NCI-H2081 (cell line): ENCODE measurements around the gene CSH2.

Source experiments
- DNase-seq, 2 experiments: peaks; one replicate each; lab custom pipeline; 2025; lab: John Stamatoyannopoulos, UW

CSH2 gene

DNA sequence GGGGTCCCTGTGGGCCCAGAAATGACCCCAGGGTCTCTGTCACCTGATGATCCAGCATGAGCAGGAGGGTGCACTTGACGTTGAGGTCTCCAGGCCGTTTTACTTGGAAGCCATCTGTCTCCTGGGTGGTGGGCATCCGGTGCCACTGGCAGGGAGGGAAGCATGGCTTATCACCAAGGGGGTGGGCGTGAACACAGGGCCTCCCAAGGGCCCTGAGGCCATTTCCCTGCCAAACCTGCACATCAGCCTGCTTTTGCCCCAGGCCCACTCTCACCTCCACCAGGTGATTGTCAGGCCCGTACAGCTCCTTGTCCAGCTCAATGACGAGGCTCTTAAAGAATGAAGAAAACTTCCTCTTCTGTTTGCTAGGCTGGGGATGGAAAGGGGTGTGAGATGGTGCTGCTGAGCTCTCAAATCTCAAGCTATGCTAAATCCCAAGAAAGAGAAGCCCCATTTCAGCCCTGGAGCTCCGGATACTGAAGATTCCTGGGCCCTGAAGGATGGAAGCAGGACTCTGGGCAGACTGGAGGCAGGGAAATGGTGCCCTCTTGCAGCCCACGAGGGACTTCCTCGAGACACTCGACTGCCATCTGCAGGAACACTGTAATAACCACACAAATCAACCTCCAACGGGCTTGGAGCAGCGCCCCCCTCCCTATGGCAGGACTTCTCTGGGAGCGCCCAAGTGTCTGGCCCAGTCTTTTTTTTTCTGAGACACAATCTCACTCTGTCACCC lies 38.9 kb downstream of the CSH2 start:
- DNase-seq, result peak; percentile 48 to 50

DNA sequence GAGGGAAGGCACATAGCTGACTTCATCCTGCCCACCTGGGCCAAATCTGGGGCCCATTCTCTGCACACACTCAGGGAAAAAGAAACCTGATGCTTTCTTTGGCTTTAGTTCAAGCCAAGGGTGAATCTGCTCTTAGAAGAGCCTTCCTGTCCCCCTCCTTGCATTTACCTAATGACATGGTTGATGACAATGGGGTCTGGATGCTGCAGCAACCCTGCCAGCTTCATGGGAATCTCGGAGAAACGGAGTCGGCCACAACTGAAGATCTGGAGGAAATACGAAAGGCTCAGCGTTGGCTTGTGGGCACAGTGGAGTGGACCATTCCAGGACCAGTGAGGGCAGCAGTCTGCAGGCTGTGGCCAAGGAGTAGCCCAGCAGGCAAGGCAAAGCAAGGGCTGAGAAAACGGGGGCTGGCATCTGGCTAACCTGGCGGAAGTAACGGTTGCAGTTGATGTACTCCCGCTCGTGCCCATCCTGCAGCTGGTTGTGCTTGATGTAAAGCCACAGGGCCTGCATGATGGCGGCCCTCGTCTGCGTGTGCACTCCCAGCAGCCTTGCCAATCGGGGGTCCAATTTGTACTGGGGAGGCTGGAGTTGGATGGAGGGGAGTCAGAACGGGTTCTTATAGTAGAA lies 39.6 kb downstream of the CSH2 start:
- DNase-seq, result no peak

DNA sequence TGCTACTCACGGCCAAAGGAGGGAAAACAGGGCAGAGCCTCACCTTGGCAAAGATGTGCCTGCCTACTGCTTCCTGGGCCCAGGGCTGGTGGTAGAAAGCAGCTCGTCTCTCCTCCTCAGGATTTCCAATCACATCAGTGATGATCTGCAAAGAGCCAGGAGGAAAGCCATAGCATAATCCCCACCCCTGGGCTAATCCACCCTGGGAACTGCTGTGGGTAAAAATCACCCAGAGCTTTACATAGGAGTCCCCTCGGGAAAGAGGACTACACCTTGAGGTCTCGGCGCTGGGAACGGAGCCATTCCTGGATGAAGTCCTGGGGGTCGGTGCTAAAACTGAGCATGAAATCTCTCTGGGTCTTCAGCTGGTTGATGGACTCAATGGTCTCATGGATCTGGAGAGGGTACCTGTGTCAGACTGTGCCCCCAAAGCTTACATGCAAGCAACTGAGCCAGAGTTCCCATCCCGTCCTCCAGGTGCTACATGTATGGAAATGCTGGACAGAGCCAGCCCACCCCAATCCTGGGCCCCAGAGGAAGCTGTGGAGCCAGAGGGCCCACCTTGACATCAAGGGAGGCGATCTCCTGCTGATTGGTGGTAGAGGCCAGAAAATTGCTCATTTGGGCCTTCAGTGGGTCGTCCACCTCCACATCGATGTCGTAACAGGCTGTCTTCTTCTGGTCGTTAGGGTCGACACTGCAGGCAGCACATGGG lies 40.3 kb downstream of the CSH2 start:
- DNase-seq, result no peak

DNA sequence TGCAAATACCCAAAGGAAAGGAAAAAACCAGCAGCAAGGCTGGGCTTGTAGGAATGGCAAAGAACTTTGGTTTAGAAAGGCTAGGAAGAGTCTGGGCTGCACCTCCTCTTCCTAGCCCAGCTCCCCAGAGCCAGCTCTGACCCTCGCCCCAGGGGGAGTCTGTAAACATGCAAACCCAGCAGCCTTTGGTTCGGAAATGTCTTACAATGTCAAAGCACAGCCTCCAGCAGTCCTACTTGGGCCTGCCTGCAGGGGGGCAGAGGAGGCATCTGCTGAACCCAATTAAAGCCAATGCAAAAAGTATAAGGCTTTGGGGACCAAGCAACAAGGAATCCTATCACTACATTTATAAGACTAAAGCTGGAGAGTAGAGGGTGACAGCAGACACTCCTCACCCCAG lies 41.0 kb downstream of the CSH2 start:
- DNase-seq, result no peak

DNA sequence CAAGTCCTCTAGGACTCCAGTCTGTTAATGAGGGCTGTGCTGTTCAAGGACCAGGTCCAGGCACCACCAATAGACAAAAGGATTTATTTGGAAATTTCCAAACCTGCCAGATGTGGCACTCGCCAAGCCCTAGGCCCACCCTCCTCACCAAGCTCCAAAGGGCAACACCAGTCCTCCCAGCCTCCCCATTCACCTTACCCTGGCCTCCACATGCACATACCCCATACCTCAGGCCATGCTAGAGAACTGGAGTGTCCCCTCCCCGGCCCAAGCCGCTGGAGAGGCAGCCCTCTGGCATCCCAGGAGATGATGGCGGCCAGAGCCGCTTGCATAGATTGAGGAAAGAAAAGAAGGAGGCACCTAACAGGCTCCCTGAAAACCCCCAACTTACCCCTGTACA lies 41.5 kb downstream of the CSH2 start:
- DNase-seq, result no peak

DNA sequence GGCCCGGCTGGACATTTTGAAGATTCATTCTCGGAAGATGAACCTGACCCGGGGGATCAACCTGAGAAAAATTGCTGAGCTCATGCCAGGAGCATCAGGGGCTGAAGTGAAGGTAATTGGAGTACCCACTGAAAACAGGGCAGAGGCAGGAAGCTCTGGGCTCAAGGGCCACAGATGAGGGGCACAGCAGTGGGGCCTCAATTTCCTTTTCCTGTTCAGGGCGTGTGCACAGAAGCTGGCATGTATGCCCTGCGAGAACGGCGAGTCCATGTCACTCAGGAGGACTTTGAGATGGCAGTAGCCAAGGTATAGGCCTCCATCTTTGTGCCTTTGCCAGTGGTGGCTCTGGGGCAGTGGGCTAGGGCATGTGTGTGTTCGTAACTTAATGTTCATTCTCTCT lies 42.0 kb downstream of the CSH2 start:
- DNase-seq, result no peak

DNA sequence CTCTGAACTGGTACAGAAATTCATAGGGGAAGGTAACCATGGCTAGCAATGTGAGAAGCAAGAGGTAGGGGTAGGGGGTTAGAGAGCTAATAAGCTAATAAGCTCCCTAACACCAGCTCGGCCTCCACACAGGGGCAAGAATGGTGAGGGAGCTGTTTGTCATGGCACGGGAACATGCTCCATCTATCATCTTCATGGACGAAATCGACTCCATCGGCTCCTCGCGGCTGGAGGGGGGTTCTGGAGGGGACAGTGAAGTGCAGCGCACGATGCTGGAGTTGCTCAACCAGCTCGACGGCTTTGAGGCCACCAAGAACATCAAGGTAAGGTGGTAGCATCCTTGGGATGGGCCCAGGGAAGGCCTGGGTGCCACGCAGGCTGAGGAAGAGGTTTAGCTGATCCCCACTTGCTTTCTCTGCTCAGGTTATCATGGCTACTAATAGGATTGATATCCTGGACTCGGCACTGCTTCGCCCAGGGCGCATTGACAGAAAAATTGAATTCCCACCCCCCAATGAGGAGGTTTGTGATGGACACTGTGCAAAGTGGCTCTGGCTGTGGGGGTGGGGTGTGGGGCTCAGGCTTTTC lies 42.5 kb downstream of the CSH2 start:
- DNase-seq, result no peak

DNA sequence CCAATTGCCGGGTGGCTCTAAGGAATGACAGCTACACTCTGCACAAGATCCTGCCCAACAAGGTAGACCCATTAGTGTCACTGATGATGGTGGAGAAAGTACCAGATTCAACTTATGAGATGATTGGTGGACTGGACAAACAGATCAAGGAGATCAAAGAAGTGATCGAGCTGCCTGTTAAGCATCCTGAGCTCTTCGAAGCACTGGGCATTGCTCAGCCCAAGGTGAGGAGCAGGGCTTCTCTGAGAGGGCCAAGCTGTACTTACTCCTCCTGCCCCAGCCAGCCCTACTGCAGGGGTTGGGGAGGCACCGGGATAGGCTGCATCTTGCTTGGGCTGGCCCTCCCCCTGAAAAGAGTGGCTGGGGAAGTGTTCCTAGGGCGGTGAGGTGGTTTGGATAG lies 43.2 kb downstream of the CSH2 start:
- no peak for DNase-seq

DNA sequence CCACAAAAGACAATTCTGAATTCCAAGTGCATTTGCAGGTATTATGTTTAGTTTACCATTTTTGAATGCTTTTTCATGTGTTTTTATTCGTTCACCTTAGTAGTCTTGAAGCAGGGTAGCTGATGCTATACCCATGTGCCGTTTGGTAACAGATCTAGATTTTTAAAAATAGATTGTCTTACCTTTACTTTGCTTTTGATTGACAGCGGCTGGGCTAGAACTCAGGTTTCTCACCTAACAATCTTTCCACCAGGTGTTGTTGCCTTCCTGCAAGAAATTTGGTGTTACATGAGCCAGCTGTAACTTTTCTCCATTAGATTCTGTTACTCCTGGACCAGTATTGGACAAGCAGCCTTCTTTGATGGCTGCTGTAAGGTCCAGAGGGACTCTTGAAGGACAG lies 44.5 kb downstream of the CSH2 start:
- no peak for DNase-seq

DNA sequence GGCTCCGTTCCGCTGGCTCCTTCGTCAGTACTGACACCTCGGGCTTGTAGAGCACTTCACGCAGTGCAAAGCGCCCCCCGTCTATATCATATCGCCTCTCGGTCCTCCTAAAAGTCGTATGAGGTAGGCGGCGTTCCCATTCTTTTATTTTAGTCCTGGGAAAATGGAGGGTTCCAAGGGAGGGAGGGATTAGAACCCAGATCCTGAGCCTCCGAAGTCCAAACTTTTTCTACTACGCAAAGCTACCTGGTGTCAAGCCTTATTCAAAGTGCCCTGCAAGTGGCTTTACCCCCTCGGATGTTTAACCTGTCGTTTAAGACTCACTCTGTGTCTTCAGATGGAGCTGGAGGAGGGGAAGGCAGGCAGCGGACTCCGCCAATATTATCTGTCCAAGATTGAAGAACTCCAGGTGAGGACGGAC lies 45.7 kb downstream of the CSH2 start:
- peak in 1 of 2 experiments; percentile 9 for DNase-seq

DNA sequence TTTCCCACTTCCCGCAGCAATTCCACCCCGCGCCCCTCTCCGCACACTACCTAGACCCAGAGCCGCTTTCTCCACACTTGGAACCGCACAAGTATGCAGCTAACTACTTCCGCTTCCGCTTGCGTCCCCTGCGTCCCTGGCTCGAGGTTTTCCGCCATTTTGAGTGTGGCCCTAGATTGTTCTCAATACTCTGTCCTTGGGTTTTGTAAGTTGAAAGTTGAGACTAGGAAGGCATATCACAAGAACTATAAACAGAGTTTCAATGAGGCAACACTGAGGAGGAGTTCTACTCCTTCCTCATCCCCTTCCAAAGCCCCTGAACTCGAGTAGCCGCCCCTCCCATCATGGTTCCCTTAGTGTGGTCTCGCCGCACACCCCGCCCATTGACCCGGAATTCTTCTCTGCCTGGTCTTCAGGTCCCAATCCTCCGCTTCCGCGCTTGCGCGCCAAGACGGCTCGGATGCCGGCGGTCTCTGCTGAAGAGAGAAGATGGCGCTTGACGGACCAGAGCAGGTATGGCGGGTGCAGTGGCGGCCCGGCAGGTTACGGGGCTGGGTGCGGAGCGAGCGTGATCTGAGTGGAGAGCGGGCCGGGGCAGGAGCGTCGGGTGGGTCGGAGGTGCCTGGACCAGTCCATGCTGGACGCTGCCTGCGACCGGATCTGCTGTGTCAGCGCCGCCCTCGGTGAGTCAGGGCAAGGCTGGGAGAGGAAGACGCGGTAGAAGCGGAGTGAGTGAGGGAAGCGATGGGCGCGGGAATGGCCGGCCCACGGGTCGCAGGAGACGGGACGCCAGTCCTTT lies 46.3 kb downstream of the CSH2 start, which contains the start of the genes FTSJ3 and PSMC5:
TSS of gene FTSJ3 (minus strand) at position 662 of the 799 bp plus-strand sequence. CDS start 761 bp downstream, outside the sequence.
TSS of gene PSMC5 (plus strand) at position 430 of the 799 bp plus-strand sequence. CDS start at position 490, 60 bp downstream.
- DNase-seq, result peak; percentile 95 to 97

DNA sequence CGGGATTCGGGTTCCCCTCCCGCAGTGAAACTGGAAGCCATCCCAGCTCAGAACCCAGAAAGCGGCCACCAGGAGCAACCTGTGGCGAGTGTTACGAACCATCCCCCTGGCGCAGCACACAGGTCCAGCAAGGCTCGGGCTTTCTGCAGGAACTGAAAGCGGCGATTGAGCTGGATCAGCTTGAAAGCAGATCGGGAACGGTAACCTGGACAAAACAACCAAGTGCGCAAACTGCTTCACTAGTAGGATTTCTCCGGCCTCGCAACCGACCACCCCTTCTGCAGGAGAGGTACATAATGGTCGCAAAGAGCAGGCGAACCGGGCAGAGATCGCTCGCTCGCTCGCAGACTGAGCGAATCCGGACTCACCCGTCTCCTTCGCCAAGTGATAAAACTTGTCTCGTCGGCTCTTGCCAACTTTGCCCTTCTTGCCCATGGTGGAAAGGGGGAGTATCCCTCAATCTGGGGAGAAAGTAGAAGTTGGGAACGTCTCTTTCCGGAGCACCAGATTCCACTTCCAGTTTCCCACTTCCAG lies 46.9 kb downstream of the CSH2 start:
- no peak for DNase-seq

DNA sequence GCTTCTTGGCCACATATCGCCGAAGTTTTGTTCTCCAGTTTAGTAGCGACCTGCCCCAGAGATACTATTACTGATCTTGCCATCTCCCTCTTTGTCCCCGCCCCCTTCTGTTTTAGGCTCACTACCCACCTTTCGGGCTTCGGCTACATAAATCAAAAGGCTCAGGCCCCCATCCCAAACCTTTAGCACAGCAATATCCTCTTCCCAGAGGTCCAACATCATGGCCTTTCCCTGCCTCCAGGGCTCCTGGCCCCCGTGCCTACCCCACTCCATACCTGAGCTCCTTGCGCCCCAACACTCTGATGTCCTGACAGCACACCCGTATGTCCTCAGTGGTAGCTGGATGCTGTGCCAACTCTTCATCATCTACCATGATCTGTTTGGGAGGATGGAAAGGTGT lies 49.1 kb downstream of the CSH2 start:
- no peak for DNase-seq

DNA sequence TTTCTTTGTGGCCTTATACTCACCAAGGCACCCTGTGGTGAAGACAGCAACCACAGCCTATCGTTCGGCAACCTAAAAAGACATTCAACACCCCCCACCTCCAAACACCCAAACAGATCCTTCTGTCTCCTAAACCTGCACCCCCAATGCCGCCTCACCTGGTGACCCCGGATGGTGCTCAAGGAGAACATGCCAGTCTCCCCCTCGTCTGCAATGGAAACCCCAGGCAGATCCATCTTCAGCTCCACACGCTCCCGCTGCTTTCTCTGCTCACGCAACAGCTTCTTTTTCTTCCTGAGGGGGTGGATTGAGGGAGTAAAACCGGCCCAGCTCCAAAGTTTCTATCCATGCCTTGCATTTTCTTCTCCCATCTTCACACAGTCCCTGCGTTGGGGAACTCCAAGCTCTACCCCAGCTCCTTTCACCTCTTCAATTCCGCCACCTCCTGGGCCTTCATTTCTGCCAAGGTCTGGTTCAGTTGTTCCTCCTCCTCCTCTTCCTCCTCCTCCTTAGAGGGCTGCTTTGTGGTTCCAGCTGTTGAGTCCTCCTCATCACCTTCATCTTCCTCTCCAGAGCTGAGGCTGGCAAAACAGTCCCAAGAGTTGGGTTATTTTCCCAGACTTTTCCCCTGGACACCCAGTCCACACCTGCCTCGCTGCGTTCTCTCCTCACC lies 49.7 kb downstream of the CSH2 start:
- no peak for DNase-seq

DNA sequence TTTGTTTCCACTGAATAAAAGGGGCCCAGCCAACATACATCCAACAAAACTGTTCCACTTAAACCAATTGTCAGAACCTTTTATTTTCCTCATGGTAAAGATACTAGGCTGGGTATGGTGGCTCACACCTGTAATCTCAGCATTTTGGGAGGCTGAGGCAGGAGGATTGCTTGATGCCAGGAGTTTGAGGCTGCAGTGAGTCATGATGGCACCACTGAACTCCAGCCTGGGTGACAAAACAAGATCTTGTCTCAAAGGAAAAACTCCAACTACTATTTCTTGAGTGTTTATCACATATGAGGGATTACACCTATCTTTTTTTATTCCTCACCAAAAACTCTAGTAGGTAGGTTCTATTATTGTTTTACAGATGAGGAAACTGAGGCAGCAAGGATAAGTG lies 50.9 kb downstream of the CSH2 start:
- no peak for DNase-seq
